Astrocyte (in vitro differentiated cells and primary cell): ENCODE data around the gene RARB. TPM values are rescaled to one million over a fixed set of nuclear protein-coding genes. Genes with fewer than 3 reads are reported as not detected.

Source experiments
- DNase-seq: peaks from one replicate; pipeline ENCODE4 v3.0.0-alpha.2; 2010; ENCODE audit warnings: low read depth
- FAIRE-seq: peaks from 2 replicates; lab custom pipeline; 2011; peaks lifted over from hg19 to GRCh38; lab: Jason Lieb, UNC
- H2AFZ ChIP-seq: 2 replicates; pipeline ENCODE4 v1.6.0; 2012; ENCODE audit warnings: low read depth, low read length, inconsistent platforms
- H3K27ac ChIP-seq: 2 replicates; pipeline ENCODE4 v1.5.1; 2011; ENCODE audit warnings: low read depth, low read length, inconsistent platforms
- H3K27me3 ChIP-seq: 2 replicates; pipeline ENCODE4 v1.6.0; 2011; ENCODE audit warnings: low read length, inconsistent platforms; ENCODE audit not compliant: insufficient read depth
- H3K36me3 ChIP-seq: 2 replicates; pipeline ENCODE4 v1.5.1; 2011; ENCODE audit warnings: low read length, inconsistent platforms; ENCODE audit not compliant: insufficient read depth
- H3K4me1 ChIP-seq: 2 replicates; pipeline ENCODE4 v1.5.1; 2011; ENCODE audit warnings: low read length, inconsistent platforms; ENCODE audit not compliant: insufficient read depth
- H3K4me2 ChIP-seq: 2 replicates; pipeline ENCODE4 v1.6.0; 2012; ENCODE audit warnings: low read length, inconsistent platforms
- H3K4me3 ChIP-seq: 2 replicates; pipeline ENCODE4 v1.5.1; 2011; ENCODE audit warnings: low read depth, mild to moderate bottlenecking, low read length, inconsistent platforms; ENCODE audit not compliant: insufficient read depth
- H3K79me2 ChIP-seq: 2 replicates; pipeline ENCODE4 v1.6.0; 2012; ENCODE audit warnings: mild to moderate bottlenecking, low read length, inconsistent platforms; ENCODE audit not compliant: insufficient read depth
- H3K9ac ChIP-seq: 2 replicates; pipeline ENCODE4 v1.6.0; 2012; ENCODE audit warnings: mild to moderate bottlenecking, low read length, inconsistent platforms
- H3K9me3 ChIP-seq: 2 replicates; pipeline ENCODE4 v1.5.1; 2012; ENCODE audit warnings: low read depth, mild to moderate bottlenecking, low read length, inconsistent platforms; ENCODE audit not compliant: insufficient read depth
- H4K20me1 ChIP-seq: 2 replicates; pipeline ENCODE4 v1.6.0; 2012; ENCODE audit warnings: low read length, inconsistent platforms; ENCODE audit not compliant: insufficient read depth
- H3K27ac Mint-ChIP-seq: one replicate; pipeline ENCODE4 v1.8.0; 2021; ENCODE audit warnings: mild to moderate bottlenecking, mixed read lengths; ENCODE audit not compliant: unreplicated experiment
- H3K27me3 Mint-ChIP-seq: one replicate; pipeline ENCODE4 v1.8.0; 2021; ENCODE audit warnings: low read depth, mixed read lengths; ENCODE audit not compliant: unreplicated experiment
- H3K36me3 Mint-ChIP-seq: one replicate; pipeline ENCODE4 v1.8.0; 2021; ENCODE audit warnings: low read depth, mixed read lengths; ENCODE audit not compliant: unreplicated experiment
- H3K4me1 Mint-ChIP-seq: one replicate; pipeline ENCODE4 v1.8.0; 2021; ENCODE audit warnings: low read depth, mixed read lengths; ENCODE audit not compliant: unreplicated experiment
- H3K4me3 Mint-ChIP-seq: one replicate; pipeline ENCODE4 v1.8.0; 2021; ENCODE audit warnings: mild to moderate bottlenecking, moderate library complexity, mixed read lengths; ENCODE audit not compliant: unreplicated experiment
- H3K9me3 Mint-ChIP-seq: one replicate; pipeline ENCODE4 v1.8.0; 2021; ENCODE audit warnings: mild to moderate bottlenecking, mixed read lengths; ENCODE audit not compliant: unreplicated experiment
- CTCF ChIP-seq: IDR thresholded peaks from 2 replicates; pipeline ENCODE4 v1.5.1; 2011; ENCODE audit warnings: low read depth, mild to moderate bottlenecking, inconsistent platforms, low read length, moderate library complexity; ENCODE audit not compliant: insufficient read depth
- EZH2 ChIP-seq: IDR thresholded peaks from 2 replicates; pipeline ENCODE4 v1.6.1; 2012; ENCODE audit warnings: mild to moderate bottlenecking, low read length, inconsistent platforms; ENCODE audit not compliant: insufficient read depth
- total RNA-seq: library from RNA; stranded (reverse); gene quantifications from 2 replicates; pipeline ENCODE4 v1.2.1, GENCODE V29; 2021

RARB gene
- total RNA-seq, 1 donor from 2014 or later = 0.27 TPM

- no peaks in the 10 kb centered on the region for H3K9me3 ChIP-seq
- no peak overlapping the region for H3K9ac ChIP-seq
- no peaks in the 10 kb centered on the region for H3K27me3 ChIP-seq
- no peak overlapping the region for H3K4me3 ChIP-seq
- FAIRE-seq (no peak), DNase-seq (no peak)
- no peaks in the 10 kb centered on the region for H3K36me3 ChIP-seq
- no peak overlapping the region for H3K27ac ChIP-seq
- Mint-ChIP-seq H3K27ac (no peak overlapping the region), H3K9me3 (no peaks in the 10 kb centered on the region), H3K4me1 (peaks cover 22% of the 10 kb centered on the region), H3K4me3 (no peak overlapping the region), H3K27me3 (no peaks in the 10 kb centered on the region), H3K36me3 (no peaks in the 10 kb centered on the region)
- H2AFZ ChIP-seq = no peak overlapping the region
- H3K4me1 ChIP-seq = peaks cover 36% of the 10 kb centered on the region
- peaks cover 37% of the 10 kb centered on the region for H4K20me1 ChIP-seq
- TF ChIP-seq EZH2 (no peak), CTCF (no peak)
- peaks cover 92% of the 10 kb centered on the region for H3K79me2 ChIP-seq
- no peak overlapping the region for H3K4me2 ChIP-seq
Observed at GRCh38 chr3:25449857-25450256, 21.8 kb downstream of the RARB start.

GRCh38 chr3:25452192-25452591 lies 24.1 kb downstream of the RARB start:
- Histone ChIP-seq H3K4me2 (no peak overlapping the region), H3K4me1 (peaks cover 49% of the 10 kb centered on the region), H2AFZ (no peak overlapping the region), H3K9ac (no peak overlapping the region), H3K27ac (no peak overlapping the region), H3K9me3 (no peaks in the 10 kb centered on the region), H3K79me2 (peaks cover 88% of the 10 kb centered on the region), H4K20me1 (peaks cover 25% of the 10 kb centered on the region), H3K36me3 (no peaks in the 10 kb centered on the region), H3K27me3 (no peaks in the 10 kb centered on the region), H3K4me3 (no peak overlapping the region)
- Mint-ChIP-seq H3K4me3 (no peak overlapping the region), H3K27me3 (no peaks in the 10 kb centered on the region), H3K27ac (no peak overlapping the region), H3K36me3 (no peaks in the 10 kb centered on the region), H3K4me1 (peaks cover 36% of the 10 kb centered on the region), H3K9me3 (no peaks in the 10 kb centered on the region)
- no peak for DNase-seq
- no peak for FAIRE-seq
- TF ChIP-seq CTCF (no peak), EZH2 (no peak)

GRCh38 chr3:25452740-25453139 lies 24.7 kb downstream of the RARB start:
- TF ChIP-seq EZH2 (no peak), CTCF (no peak)
- Histone ChIP-seq H3K9me3 (no peaks in the 10 kb centered on the region), H3K4me1 (peaks cover 51% of the 10 kb centered on the region), H3K4me2 (no peak overlapping the region), H3K36me3 (no peaks in the 10 kb centered on the region), H3K9ac (no peak overlapping the region), H2AFZ (no peak overlapping the region), H3K27ac (no peak overlapping the region), H3K27me3 (no peaks in the 10 kb centered on the region), H3K79me2 (peaks cover 88% of the 10 kb centered on the region), H4K20me1 (peaks cover 20% of the 10 kb centered on the region), H3K4me3 (no peak overlapping the region)
- FAIRE-seq (no peak), DNase-seq (no peak)
- no peaks in the 10 kb centered on the region for H3K36me3 Mint-ChIP-seq
- no peaks in the 10 kb centered on the region for H3K9me3 Mint-ChIP-seq
- H3K27me3 Mint-ChIP-seq = no peaks in the 10 kb centered on the region
- H3K4me3 Mint-ChIP-seq = no peak overlapping the region
- H3K4me1 Mint-ChIP-seq = peaks cover 36% of the 10 kb centered on the region
- no peak overlapping the region for H3K27ac Mint-ChIP-seq
